Mucosa of stomach (tissue), 1 donor: ENCODE data around the gene SMOC2.
"Not testable (repeated sequence)": the region's sequence is repeated elsewhere in the genome, so short reads cannot be mapped to it uniquely, and the experiment has no call there.

ENCODE experiments used
- H3K27me3 ChIP-seq: one replicate; pipeline ENCODE4 v1.7.0; 2013; ENCODE audit warnings: mild to moderate bottlenecking, low read length; ENCODE audit not compliant: control insufficient read depth, insufficient read depth
- H3K36me3 ChIP-seq: one replicate; pipeline ENCODE4 v1.7.0; 2013; ENCODE audit warnings: low read length; ENCODE audit not compliant: control insufficient read depth, insufficient read depth
- H3K4me1 ChIP-seq: one replicate; pipeline ENCODE4 v1.7.0; 2013; ENCODE audit warnings: mild to moderate bottlenecking, low read length; ENCODE audit not compliant: control insufficient read depth, insufficient read depth
- H3K4me3 ChIP-seq: one replicate; pipeline ENCODE4 v1.7.0; 2013; ENCODE audit warnings: low read length
- H3K9ac ChIP-seq: one replicate; pipeline ENCODE4 v1.7.0; 2013; ENCODE audit warnings: mild to moderate bottlenecking, low read length, moderate library complexity
- H3K9me3 ChIP-seq: one replicate; pipeline ENCODE4 v1.7.0; 2013; ENCODE audit warnings: mild to moderate bottlenecking, low read length, moderate library complexity; ENCODE audit not compliant: control insufficient read depth
- donor health status: Pancreatic carcinoma.

Gene SMOC2

DNA sequence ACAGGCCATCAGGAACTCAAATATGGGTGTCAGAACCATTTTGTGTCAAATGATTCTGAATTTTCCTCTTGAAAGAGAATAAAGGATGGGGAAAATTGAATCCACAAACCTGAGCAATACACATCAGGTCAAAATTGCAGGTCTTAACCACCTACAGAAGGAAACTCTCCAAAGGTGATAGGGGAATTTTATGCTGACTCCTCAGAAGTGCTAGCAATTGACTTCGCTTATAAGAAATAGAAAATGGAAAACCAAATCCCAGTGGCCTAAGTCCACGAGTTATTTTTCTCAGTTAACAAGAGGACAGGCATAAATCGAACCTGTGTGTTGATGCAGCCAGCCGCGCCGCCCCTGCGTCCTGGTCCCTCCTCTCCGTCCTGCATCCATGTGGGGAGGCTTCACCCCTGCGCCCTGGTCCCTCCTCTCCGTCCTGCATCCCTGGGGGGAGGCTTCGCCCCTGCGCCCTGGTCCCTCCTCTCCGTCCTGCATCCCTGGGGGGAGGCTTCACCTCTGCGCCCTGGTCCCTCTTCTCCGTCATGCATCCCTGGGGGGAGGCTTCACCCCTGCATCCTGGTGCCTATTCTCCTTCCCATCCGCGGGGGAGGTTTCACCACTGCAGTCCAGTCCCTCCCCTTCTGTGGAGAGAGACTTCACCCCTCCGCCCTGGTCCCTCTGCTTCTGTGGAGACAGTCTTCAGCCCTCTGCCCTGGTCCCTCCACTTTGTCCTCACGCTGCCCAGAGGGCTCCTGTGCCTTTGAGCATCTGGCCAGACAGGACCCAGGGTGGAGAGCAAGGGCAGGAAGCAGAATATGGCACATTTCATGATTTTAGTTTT, 230.3 kb downstream of the SMOC2 start:
- H3K4me3 ChIP-seq, result no peak overlapping the region
- no peaks in the 10 kb centered on the region for H3K4me1 ChIP-seq
- H3K9me3 ChIP-seq, result no peaks in the 10 kb centered on the region
- no peak overlapping the region for H3K9ac ChIP-seq
- H3K27me3 ChIP-seq, result no peaks in the 10 kb centered on the region
- H3K36me3 ChIP-seq, result no peaks in the 10 kb centered on the region

DNA sequence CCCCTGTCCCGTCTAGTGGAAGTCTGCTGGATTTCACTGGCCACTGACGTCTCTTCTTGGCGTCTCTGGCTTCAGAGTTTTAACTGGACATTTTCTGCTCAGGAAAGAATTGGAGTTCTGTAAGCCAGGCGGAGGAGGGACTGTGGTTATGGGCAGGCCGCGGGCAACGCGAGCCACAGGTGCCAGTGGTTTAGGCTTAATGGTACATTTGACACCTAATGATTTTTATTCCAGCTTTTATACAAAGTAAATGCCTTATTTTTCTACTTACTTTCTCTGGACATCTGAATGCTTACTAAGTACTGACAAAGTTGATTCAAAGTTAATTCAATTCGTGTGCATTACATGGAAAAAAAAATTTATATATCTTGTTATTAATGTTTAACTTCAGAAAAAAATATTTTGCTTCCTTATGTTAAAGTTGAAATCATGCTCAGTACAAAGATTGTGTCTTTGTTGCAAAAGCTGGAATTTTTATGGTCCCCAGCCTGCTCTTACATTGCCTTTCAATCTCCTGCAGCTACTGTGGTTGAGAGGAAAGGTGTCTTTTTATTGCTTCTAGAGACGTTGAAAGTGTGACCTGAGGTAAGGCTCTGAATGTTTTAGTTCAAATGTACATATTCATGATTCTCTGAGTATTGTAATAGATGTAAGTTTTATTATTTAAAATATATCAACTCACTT, 231.0 kb downstream of the SMOC2 start:
- no peaks in the 10 kb centered on the region for H3K4me1 ChIP-seq
- no peaks in the 10 kb centered on the region for H3K36me3 ChIP-seq
- no peaks in the 10 kb centered on the region for H3K27me3 ChIP-seq
- H3K9ac ChIP-seq, result no peak overlapping the region
- H3K4me3 ChIP-seq, result no peak overlapping the region
- no peaks in the 10 kb centered on the region for H3K9me3 ChIP-seq

DNA sequence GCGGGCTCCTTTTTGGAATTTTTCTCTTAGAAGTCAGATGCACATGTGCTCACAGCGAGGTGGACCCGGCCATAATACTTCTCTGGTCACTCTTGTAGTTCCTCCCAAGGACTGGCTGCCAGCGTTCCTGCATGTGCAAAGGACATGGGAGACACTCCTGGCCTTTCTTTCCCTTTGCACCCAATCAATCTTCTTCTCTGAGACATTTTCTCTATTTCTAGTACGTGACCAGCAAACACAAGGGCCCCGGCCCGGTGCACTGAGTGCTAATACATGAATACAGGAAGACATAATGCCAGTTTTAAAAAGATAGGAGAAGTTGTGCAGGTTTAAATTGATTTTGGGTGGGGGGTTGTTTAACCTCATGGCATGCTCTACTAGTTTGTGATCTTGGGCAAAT, 233.6 kb downstream of the SMOC2 start:
- Histone ChIP-seq H3K9me3 (no peaks in the 10 kb centered on the region), H3K4me1 (no peaks in the 10 kb centered on the region), H3K9ac (no peak overlapping the region), H3K36me3 (no peaks in the 10 kb centered on the region), H3K4me3 (no peak overlapping the region), H3K27me3 (no peaks in the 10 kb centered on the region)

DNA sequence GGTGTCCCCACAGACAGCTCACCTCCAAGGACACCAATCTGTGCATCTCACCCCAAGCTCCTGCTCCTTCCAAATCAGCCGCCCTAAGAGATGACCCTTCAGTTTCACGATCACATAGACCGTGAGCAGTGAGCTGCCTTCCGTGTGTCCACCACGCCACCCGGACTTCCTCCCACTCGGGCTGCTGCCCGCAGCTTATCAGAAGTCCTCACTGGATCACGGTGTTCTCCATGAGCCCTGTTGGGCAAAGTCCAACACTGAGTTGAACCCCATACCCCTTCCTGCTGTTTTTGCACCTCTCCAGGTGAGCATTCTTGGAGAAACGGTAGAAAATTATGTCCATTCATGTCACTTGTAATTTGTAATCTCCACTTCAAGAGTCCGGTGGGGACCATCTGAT, 234.4 kb downstream of the SMOC2 start:
- Histone ChIP-seq H3K9me3 (no peaks in the 10 kb centered on the region), H3K36me3 (no peaks in the 10 kb centered on the region), H3K4me1 (no peaks in the 10 kb centered on the region), H3K4me3 (no peak overlapping the region), H3K27me3 (no peaks in the 10 kb centered on the region), H3K9ac (no peak overlapping the region)

DNA sequence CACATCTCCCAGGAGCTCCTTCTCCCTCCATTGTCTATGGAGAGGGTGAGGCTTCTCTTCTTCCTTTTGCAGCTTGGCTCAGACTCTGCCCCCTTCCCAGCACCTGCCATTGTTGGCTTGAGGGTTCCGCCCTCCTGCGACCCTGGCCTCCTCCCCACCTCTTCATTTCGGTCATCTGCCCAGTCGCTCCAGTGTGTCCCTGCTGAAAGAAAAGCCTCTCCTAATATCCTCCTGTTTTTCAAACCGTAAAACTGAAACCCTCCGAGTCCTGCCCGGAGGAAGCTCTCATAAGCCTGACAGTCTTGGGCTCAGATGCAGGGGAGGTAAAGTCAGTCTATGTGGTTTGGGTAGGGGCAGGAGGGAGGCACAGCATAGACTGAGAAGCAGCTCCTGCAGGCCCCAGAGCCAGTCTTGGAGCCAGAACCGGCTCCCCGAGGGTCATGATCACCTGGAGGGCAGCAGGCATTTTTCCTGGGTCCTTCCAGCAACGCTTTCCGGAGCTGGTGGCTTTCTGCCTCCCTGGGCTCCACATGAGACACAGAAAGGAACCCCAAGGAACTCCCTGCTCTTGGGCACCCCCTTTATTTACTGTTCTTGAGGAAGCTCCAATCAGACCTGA, 235.1 kb downstream of the SMOC2 start:
- H3K9ac ChIP-seq, result no peak overlapping the region
- H3K4me3 ChIP-seq, result no peak overlapping the region
- no peaks in the 10 kb centered on the region for H3K4me1 ChIP-seq
- H3K9me3 ChIP-seq, result no peaks in the 10 kb centered on the region
- no peaks in the 10 kb centered on the region for H3K27me3 ChIP-seq
- no peaks in the 10 kb centered on the region for H3K36me3 ChIP-seq

DNA sequence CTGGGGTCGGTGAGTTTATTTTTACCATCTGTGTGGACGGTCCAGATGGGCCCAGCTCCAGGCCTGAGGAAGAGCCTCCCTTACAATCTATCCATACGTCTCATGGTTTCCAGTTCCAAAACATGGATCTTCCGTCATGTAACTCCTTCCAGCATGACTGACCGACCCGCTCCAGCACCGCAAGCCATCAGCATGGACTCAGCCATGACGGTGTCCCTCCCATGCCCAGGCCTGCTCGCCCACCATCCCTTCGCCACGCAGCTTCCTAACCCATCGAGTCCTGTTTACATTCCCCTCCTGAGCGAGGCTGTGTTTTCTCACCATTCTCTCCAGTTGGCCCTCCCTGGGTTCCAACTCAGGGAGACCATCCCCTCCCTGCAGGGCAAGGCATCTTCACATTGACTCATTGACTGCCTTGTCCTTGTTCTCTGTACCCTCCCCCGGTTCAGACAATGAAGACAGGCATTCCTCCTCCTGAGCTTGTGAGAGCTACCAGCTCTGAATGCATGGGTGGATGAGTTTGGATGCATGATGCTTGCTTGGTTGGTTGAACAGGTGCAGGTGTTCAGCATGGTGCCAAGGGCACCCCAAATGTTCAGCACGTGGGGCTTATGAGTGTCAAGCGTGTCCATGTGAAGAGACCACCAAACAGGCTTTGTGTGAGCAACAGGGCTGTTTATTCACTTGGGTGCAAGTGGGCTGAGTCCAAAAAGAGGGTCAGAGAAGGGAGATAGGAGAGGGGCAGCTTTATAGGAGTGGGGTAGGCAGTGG, 235.8 kb downstream of the SMOC2 start:
- no peaks in the 10 kb centered on the region for H3K36me3 ChIP-seq

DNA sequence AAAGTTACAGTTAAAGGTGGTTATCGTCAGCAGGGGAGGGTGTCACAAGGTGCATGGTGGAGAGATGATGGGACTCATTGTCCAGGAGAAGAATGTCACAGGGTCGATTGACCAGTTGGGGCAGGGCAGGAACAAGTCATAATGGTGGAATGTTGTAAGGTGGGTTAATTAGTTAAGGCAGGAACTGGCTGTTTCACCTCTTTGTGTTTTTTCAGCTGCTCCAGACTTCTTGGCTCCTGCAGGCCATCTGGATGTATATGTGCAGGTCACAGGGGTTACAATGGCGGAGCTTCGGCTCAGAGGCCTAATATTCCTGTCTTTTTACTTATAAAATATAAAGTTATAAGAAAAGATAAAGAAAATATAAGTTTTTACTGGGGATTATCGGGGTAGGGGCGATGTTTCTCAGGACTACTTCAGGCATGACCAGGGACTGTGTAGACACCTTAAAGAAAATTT, 236.4 kb downstream of the SMOC2 start:
- not testable (repeated sequence) for H3K36me3 ChIP-seq, H3K9me3 ChIP-seq, H3K4me3 ChIP-seq, H3K27me3 ChIP-seq, H3K4me1 ChIP-seq, H3K9ac ChIP-seq

More for the DNA sequence above, 235.8 kb downstream of the SMOC2 start:
- no peaks in the 10 kb centered on the region for H3K27me3 ChIP-seq
- no peak overlapping the region for H3K9ac ChIP-seq
- H3K4me1 ChIP-seq, result no peaks in the 10 kb centered on the region
- H3K9me3 ChIP-seq, result no peaks in the 10 kb centered on the region
- no peak overlapping the region for H3K4me3 ChIP-seq

DNA sequence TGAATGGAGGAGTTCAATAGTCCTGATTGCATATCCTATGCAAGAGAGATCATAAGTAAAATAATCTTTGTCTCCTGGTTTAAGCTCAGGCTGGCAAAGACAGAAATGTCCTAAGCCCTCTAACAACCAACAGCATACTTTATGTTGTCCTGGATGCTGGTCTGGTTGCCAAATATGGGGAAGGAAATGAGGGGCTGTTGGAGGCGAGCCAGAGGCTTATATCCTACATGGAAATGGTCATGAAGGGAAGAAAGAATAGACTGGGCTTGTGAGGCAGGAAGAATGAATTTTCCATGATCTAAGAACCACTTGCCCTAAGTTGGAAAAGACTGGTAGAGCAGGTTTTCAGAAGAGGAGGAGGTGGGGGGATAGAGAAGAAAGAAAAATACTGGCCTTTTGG, 237.1 kb downstream of the SMOC2 start:
- Histone ChIP-seq H3K9ac (no peak overlapping the region), H3K4me3 (no peak overlapping the region), H3K4me1 (no peaks in the 10 kb centered on the region), H3K9me3 (no peaks in the 10 kb centered on the region), H3K27me3 (no peaks in the 10 kb centered on the region), H3K36me3 (no peaks in the 10 kb centered on the region)

DNA sequence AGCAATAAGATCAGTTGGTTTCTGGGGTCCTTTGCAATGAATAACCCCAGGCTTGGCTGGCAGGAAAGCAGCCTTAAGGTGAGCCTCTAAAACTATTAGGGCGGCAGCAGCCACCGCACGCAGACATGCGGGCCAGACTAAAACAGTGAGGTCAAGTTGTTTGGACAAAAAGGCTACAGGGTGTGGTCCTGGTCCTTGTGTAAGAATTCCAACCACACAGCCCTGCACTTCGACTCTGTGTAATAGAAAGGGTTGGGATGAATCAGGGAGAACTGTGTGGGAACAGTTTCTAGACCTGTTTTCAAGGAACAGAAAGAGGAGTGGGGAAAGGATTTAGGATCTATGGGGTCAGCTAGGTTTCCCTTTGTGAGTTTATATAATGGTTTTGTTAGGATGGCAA, 237.6 kb downstream of the SMOC2 start:
- Histone ChIP-seq H3K36me3 (no peaks in the 10 kb centered on the region), H3K9ac (no peak overlapping the region), H3K4me3 (no peak overlapping the region), H3K27me3 (no peaks in the 10 kb centered on the region), H3K9me3 (no peaks in the 10 kb centered on the region), H3K4me1 (no peaks in the 10 kb centered on the region)

DNA sequence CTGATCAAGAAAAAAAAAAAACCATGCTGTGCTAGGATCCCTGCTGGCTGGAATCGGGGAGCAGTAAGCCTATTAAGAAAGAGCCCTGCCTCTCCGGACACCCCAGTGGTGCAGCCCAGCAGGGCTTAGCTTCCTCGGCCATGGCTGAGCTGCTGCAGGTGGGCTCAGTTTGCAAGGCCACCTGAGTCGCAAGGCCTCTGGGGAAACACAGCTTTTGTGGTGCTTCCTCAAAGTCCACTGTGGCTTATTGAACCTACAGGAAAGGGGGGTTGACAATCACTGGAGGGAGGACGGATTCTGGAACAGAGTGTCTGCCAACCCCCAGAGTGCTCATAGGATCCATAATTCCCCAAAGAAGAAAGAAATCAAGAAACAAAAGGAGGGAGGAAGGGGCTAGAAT, 240.8 kb downstream of the SMOC2 start:
- Histone ChIP-seq H3K4me3 (no peak overlapping the region), H3K4me1 (no peaks in the 10 kb centered on the region), H3K9me3 (no peaks in the 10 kb centered on the region), H3K9ac (no peak overlapping the region), H3K36me3 (no peaks in the 10 kb centered on the region), H3K27me3 (no peaks in the 10 kb centered on the region)

DNA sequence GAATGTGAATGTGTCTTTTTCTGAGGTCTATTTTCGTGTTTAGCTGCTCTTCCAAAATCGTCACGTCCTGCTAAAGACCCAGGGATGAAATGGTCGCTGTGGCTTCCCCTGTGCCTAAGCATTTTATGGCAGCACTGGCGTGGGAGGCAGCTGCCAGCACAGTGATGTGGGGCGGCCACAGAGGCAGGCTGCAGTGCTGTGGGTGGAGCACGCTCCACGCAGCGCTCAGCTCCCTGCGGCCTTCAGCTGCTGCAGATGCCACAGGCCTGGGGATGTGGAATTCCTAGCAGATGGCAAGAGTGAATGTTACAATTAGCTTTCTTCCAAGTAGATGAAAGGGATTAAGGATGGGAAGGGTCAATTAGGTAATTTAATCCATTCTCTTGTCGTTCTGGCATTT, 242.6 kb downstream of the SMOC2 start:
- Histone ChIP-seq H3K4me1 (no peaks in the 10 kb centered on the region), H3K27me3 (no peaks in the 10 kb centered on the region), H3K36me3 (no peaks in the 10 kb centered on the region), H3K9me3 (no peaks in the 10 kb centered on the region), H3K4me3 (no peak overlapping the region), H3K9ac (no peak overlapping the region)

DNA sequence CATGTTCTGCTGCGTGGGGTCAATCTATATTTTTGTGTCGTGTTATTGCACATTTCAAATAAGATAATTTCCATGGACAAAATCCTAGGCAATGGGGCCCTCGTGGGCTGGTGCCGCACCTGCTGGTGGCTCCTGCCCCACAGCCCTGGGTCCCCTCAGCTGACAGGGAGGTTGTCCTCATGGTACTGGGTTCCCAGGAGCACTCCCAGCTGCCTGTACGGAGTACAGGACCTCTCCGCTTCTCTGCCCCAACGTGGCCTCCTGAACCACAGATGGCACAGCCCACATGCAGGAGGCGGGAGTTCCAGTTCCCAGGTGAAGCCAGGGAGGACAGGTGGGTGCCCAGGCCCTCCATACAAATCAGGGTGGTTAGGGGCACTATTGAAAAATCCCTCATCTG, 243.5 kb downstream of the SMOC2 start:
- H3K27me3 ChIP-seq, result no peaks in the 10 kb centered on the region
- no peak overlapping the region for H3K9ac ChIP-seq
- H3K36me3 ChIP-seq, result no peaks in the 10 kb centered on the region
- no peaks in the 10 kb centered on the region for H3K4me1 ChIP-seq
- H3K4me3 ChIP-seq, result no peak overlapping the region
- no peaks in the 10 kb centered on the region for H3K9me3 ChIP-seq
